BLaER1 treated with 17β-estradiol and CSF1 and Interleukin-3, amounts not matched to agents 10 nM and 100 nM (cell line): ENCODE measurements around the gene LTB4R.
"Not testable (repeated sequence)": the region's sequence is repeated elsewhere in the genome, so short reads cannot be mapped to it uniquely, and the experiment has no call there.

Experiments
- H3K27ac ChIP-seq, 11 experiments: shearing (Covaris generic); formaldehyde crosslinking; 2 replicates each; pipeline ENCODE4 v1.8.1; 2022
- H3K27me3 ChIP-seq, 11 experiments: shearing (Covaris generic); formaldehyde crosslinking; 2 replicates each; pipeline ENCODE4 v1.8.1; 2022
- H3K36me3 ChIP-seq, 11 experiments: shearing (Covaris generic); formaldehyde crosslinking; 2 replicates each; pipeline ENCODE4 v1.8.1; 2022
- H3K4me1 ChIP-seq, 10 experiments: shearing (Covaris generic); formaldehyde crosslinking; 2 replicates each; pipeline ENCODE4 v1.8.1; 2022
- H3K4me2 ChIP-seq, 11 experiments: shearing (Covaris generic); formaldehyde crosslinking; 2 replicates each; pipeline ENCODE4 v1.8.1; 2022
- H3K4me3 ChIP-seq, 10 experiments: shearing (Covaris generic); formaldehyde crosslinking; 2 replicates each; pipeline ENCODE4 v1.8.1; 2022
- H3K9ac ChIP-seq, 11 experiments: shearing (Covaris generic); formaldehyde crosslinking; 2 replicates each; pipeline ENCODE4 v1.8.1; 2022
- H3K9me3 ChIP-seq, 11 experiments: shearing (Covaris generic); formaldehyde crosslinking; replicated peaks in 1 of 11; 2 replicates each; pipeline ENCODE4 v1.8.1; 2022
- H4K20me1 ChIP-seq, 11 experiments: shearing (Covaris generic); formaldehyde crosslinking; 2 replicates each; pipeline ENCODE4 v1.8.1; 2022
- Cebpa-rat ChIP-seq, 11 experiments: shearing (Covaris generic); IDR thresholded peaks; 2 replicates each; pipeline ENCODE4 v1.8.1; 2022

The LTB4R gene

DNA sequence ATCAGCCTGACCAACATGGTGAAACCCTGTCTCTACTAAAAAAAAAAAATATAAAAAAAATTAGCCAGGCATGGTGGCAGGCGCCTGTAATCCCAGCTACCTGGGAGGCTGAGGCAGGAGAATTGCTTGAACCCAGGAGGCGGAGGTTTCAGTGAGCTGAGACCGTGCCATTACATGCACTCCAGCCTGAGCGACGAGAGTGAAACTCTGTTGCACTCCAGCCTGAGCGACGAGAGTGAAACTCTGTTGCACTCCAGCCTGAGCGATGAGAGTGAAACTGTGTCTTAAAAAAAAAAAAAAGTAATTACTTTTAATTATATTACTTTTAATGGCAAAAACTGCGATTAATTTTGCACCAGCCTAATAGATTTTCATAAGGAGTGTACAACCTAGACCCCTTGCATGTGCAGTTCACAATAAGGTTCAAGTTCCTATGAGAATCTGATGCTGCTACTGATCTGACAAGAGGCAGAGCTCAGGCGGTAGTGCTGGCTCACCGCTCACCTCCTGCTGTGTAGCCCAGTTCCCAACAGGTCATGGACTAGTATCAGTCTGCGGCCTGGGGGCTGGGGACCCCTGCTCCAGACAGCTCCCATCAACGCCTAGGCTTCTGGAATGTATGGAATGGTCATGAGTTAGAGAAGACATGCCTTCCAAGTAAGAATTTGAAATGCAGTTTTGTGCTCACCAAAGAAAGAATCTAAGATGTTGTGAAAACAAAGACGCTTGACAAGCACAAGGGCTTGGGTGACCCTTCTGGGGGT is 10.1 kb downstream of the LTB4R start:
- no peak overlapping the region for H3K4me3 ChIP-seq
- H3K9me3 ChIP-seq, result no peaks in the 10 kb centered on the region
- H3K4me2 ChIP-seq, result peak overlapping the region in 2 of 11 experiments; percentile 46 to 50; a peak in 1 of 22 replicates
- peaks cover under 1 to 18% (median 4%) of the 10 kb centered on the region in 11 experiments; a peak in 16 of 22 replicates for H3K36me3 ChIP-seq
- peaks cover 22 to 75% (median 57%) of the 10 kb centered on the region in 10 experiments for H3K4me1 ChIP-seq
- H3K9ac ChIP-seq, result no peak overlapping the region
- TF ChIP-seq Cebpa-rat (IDR thresholded peaks at IDR 0.05), result no peak
- no peak overlapping the region for H3K27ac ChIP-seq
- H4K20me1 ChIP-seq, result no peaks in the 10 kb centered on the region
- no peaks in the 10 kb centered on the region for H3K27me3 ChIP-seq

DNA sequence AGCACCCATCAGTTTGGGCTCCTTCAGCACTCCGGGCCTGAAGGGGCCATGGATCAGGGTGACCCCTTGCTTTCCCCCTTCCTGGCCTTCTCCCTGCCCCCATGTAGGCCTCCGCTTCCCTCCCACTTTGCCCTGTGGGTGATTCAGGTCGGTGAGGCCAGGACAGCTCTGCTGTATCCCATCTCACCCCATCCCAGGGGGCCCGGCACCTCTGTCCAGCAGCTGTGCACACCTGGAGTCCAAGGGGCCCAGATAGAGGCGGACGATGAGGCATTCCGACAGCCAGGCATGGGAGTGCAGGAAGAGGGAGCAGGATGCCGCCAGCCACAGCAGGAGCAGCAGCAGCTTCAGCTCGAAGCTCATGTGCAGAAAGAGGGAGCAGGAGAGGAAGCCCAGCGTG is 11.4 kb downstream of the LTB4R start:
- Histone ChIP-seq H3K4me2 (peak overlapping the region; percentile 10 to 50 (median 26); a peak in 15 of 22 replicates), H3K36me3 (peaks cover 0 to 7% (median 0%) of the 10 kb centered on the region in 11 experiments; a peak in 1 of 22 replicates), H3K27ac (no peak overlapping the region), H3K9me3 (no peaks in the 10 kb centered on the region), H3K4me1 (peaks cover 35 to 75% (median 57%) of the 10 kb centered on the region in 10 experiments), H4K20me1 (no peaks in the 10 kb centered on the region), H3K9ac (no peak overlapping the region), H3K27me3 (no peaks in the 10 kb centered on the region), H3K4me3 (no peak overlapping the region)
- no peak for TF ChIP-seq Cebpa-rat (IDR thresholded peaks at IDR 0.05)

- Histone ChIP-seq H3K9me3 (no peaks in the 10 kb centered on the region), H4K20me1 (no peaks in the 10 kb centered on the region), H3K27me3 (no peaks in the 10 kb centered on the region), H3K4me3 (no peak overlapping the region), H3K4me2 (peak overlapping the region in 9 of 11 experiments; percentile 10 to 50 (median 26); a peak in 10 of 22 replicates), H3K27ac (no peak overlapping the region), H3K36me3 (0 out of 22 replicates have a peak, but pooled peaks cover 0 to under 1% (median 0%) of the 10 kb centered on the region in 11 experiments), H3K9ac (no peak overlapping the region), H3K4me1 (peaks cover 38 to 72% (median 56%) of the 10 kb centered on the region in 10 experiments)
- TF ChIP-seq Cebpa-rat (IDR thresholded peaks at IDR 0.05), result no peak
Observed at GRCh38 chr14:24323341-24323740, 12.0 kb downstream of the LTB4R start.

- no peak overlapping the region for H3K9ac ChIP-seq
- H3K4me2 ChIP-seq, result peak overlapping the region in 3 of 11 experiments; percentile 80 to 91 (median 84); a peak in 1 of 22 replicates
- H3K27ac ChIP-seq, result no peak overlapping the region
- H3K36me3 ChIP-seq, result no peaks in the 10 kb centered on the region
- no peak for TF ChIP-seq Cebpa-rat (IDR thresholded peaks at IDR 0.05)
- peaks cover 45 to 72% (median 57%) of the 10 kb centered on the region in 10 experiments for H3K4me1 ChIP-seq
- no peaks in the 10 kb centered on the region for H4K20me1 ChIP-seq
- H3K4me3 ChIP-seq, result no peak overlapping the region
- no peaks in the 10 kb centered on the region for H3K27me3 ChIP-seq
- no peaks in the 10 kb centered on the region for H3K9me3 ChIP-seq
Observed at GRCh38 chr14:24324024-24324423, 12.7 kb downstream of the LTB4R start.

DNA sequence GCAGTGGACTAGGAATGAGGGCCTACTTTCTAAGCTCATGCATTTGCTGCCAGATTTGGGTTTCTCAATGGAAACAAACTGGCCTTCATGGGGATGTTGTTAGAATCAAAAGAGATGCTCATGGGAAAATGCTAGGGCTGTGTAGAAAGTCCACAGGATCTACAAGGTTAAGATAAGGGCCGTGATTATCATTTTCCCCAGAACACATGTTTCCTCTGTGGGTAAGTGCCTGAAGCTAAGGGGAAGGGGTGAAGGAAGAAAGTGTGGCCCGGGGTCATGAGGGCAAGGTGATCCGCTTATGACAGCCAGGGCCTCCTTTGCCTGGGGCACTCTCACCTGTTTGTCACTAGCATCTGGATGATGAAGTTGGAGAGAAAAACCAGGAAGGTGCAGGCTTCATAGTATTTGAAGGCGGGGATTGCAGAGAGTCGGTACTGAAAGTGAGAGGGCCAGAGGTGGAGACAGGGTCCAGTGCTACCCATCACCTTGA is 13.8 kb downstream of the LTB4R start:
- Histone ChIP-seq H3K4me2 (peak overlapping the region; percentile 69 to 94 (median 91); a peak in 19 of 22 replicates), H3K4me3 (no peak overlapping the region), H3K36me3 (no peaks in the 10 kb centered on the region), H3K9me3 (no peaks in the 10 kb centered on the region), H3K4me1 (peaks cover 54 to 81% (median 67%) of the 10 kb centered on the region in 10 experiments), H4K20me1 (no peaks in the 10 kb centered on the region), H3K9ac (no peak overlapping the region), H3K27me3 (no peaks in the 10 kb centered on the region), H3K27ac (peak overlapping the region in 1 of 11 experiments; percentile 43; a peak in 1 of 22 replicates)
- no peak for TF ChIP-seq Cebpa-rat (IDR thresholded peaks at IDR 0.05)

DNA sequence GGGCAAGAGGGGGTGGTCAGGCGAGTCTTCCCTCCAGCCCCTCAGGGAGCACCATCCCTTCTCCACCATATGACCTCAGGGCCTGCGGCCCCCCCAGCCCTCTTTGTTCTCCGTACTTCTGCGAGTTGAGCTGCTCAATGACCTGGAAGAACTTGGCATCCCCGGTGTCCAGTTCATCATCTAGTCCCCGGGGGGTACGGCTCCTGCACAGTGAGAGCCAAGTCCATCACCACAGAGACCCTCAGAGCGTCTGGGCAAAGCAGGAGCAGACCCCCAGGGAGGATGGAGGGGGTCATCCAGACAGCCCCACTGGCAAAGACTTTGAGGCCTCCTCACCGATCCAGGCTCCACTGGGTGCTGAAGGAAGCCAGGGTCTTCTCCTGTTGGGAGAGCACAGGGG is 14.7 kb downstream of the LTB4R start:
- H3K9me3 ChIP-seq, result no peaks in the 10 kb centered on the region
- H3K4me2 ChIP-seq, result peak overlapping the region; percentile 69 to 94 (median 91)
- H3K9ac ChIP-seq, result peak overlapping the region in 1 of 11 experiments; percentile 21; a peak in 2 of 22 replicates
- peaks cover 54 to 89% (median 69%) of the 10 kb centered on the region in 10 experiments for H3K4me1 ChIP-seq
- H3K36me3 ChIP-seq, result no peaks in the 10 kb centered on the region
- H3K27me3 ChIP-seq, result peaks cover 0 to 2% (median 0%) of the 10 kb centered on the region in 11 experiments; a peak in 3 of 22 replicates
- no peak overlapping the region for H3K4me3 ChIP-seq
- peak overlapping the region in 6 of 11 experiments; percentile 26 to 43 (median 32); a peak in 8 of 22 replicates for H3K27ac ChIP-seq
- no peak for TF ChIP-seq Cebpa-rat (IDR thresholded peaks at IDR 0.05)
- no peaks in the 10 kb centered on the region for H4K20me1 ChIP-seq

DNA sequence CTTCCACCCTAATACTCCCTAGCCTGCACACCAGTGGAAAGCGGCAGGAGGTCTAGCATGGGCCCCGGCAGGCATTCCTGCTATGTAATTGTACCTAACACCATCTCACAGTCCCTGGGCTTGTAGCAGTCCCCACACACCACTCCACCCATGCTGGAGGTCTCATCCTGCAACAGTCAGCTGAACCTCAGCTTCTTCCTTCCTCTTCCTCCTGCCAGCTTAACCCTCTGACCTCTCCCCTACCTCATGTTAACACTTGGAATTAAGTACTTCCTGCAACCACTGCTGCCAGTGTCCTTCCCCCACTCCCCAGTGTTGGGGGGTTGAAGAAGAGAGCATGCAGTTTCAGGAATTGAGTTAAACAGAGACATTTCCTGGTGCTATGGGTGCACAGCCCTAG is 16.0 kb downstream of the LTB4R start:
- Histone ChIP-seq H3K4me1 (peaks cover 66 to 94% (median 80%) of the 10 kb centered on the region in 10 experiments), H3K4me2 (peak overlapping the region; percentile 69 to 94 (median 91)), H3K36me3 (no peaks in the 10 kb centered on the region), H3K9me3 (no peaks in the 10 kb centered on the region), H3K27me3 (peaks cover 1 to 15% (median 7%) of the 10 kb centered on the region in 11 experiments), H3K4me3 (peak overlapping the region in 5 of 10 experiments; percentile 3 to 38 (median 24); a peak in 5 of 20 replicates), H3K27ac (peak overlapping the region in 10 of 11 experiments; percentile 15 to 74 (median 58); a peak in 19 of 22 replicates), H4K20me1 (peaks cover 0 to under 1% (median 0%) of the 10 kb centered on the region in 11 experiments; a peak in 2 of 22 replicates), H3K9ac (peak overlapping the region in 9 of 11 experiments; percentile 2 to 60 (median 27); a peak in 13 of 22 replicates)
- TF ChIP-seq Cebpa-rat (IDR thresholded peaks at IDR 0.05), result no peak

- not testable (repeated sequence) for H3K36me3 ChIP-seq, H4K20me1 ChIP-seq, H3K4me3 ChIP-seq, H3K9me3 ChIP-seq
- peak overlapping the region; percentile 69 to 94 (median 91); a peak in 21 of 22 replicates for H3K4me2 ChIP-seq
- peaks cover 67 to 94% (median 80%) of the 10 kb centered on the region in 10 experiments for H3K4me1 ChIP-seq
- peaks cover 7 to 21% (median 13%) of the 10 kb centered on the region in 11 experiments for H3K27me3 ChIP-seq
- peak overlapping the region in 9 of 11 experiments; percentile 38 to 74 (median 58); a peak in 15 of 22 replicates for H3K27ac ChIP-seq
- peak overlapping the region in 3 of 11 experiments; percentile 27 to 60 (median 27); a peak in 3 of 22 replicates for H3K9ac ChIP-seq
Observed at GRCh38 chr14:24327914-24328313, 16.6 kb downstream of the LTB4R start.
